ENCODE measurements around the gene INKA2. TPM values are rescaled to one million over a fixed set of nuclear protein-coding genes. Genes with fewer than 3 reads are reported as not detected.

Gene INKA2
- total RNA-seq (10 to 100 TPM in 4 of 7 donors, 1 to 10 TPM in 3; 2.9 to 22.2 (median 10.5) TPM), polyA plus RNA-seq (1 to 10 TPM; 2.3 to 4.1 TPM)
- long read RNA-seq, donor 1, full-length matches to known transcripts: 54 of 61 reads
- long read RNA-seq, donor 1, partial matches to known transcripts: 0 of 61 reads
- long read RNA-seq, donor 1, other reads (novel, unspliced or antisense): 7 of 61 reads
- long read RNA-seq, donor 2, full-length matches to known transcripts: 1 of 1 reads
- long read RNA-seq, donor 2, partial matches to known transcripts: 0 of 1 reads
- long read RNA-seq, donor 2, other reads (novel, unspliced or antisense): 0 of 1 reads
- long read RNA-seq, donor 3, full-length matches to known transcripts: 3 of 6 reads
- long read RNA-seq, donor 3, partial matches to known transcripts: 0 of 6 reads
- long read RNA-seq, donor 3, other reads (novel, unspliced or antisense): 3 of 6 reads

GRCh38 chr1:111739194-111739924, at the start of gene INKA2:
Gene INKA2 (minus strand): TSS chr1:111739395. CDS start chr1:111739242, 153 bp downstream.
- no peaks in the 10 kb centered on the region for H3K27me3 ChIP-seq
- peak within 1 kb of the TSS; percentile 65 to 79 for H3K27ac ChIP-seq
- 0 to 1% (median 0%) methylated on average over 57 to 59 of the region's 59 CpGs for WGBS, 3 donors
- H3K36me3 ChIP-seq: no peaks in the 10 kb centered on the region
- TF ChIP-seq EP300 (IDR thresholded peaks at IDR 0.05) (no peak), POLR2A (IDR thresholded peaks at IDR 0.05) (peak; percentile 47), CTCF (IDR thresholded peaks at IDR 0.05) (peak in 2 of 3 donors; percentile 10 to 21)
- peaks cover 13% of the 10 kb centered on the region for H3K4me1 ChIP-seq (ENCODE audit: insufficient read depth)
- intact Hi-C loops (cut with DNase I): loop anchor here in 2 of 4 donors (2.0 to 10.0 kb wide), 2 partner anchors 15 to 115 kb away; partner anchors contain the start of gene DDX20 (in 1 of the 2)
- peak; percentile 86 to 88 (median 87) for DNase-seq
- H3K9me3 ChIP-seq: no peaks in the 10 kb centered on the region
- H3K4me3 ChIP-seq: peak within 1 kb of the TSS; percentile 47

GRCh38 chr1:111786669-111787207, 47.5 kb upstream of the INKA2 start:
- H3K27ac ChIP-seq: no peak overlapping the region
- no peak for DNase-seq
- no peaks in the 10 kb centered on the region for H3K36me3 ChIP-seq
- TF ChIP-seq EP300 (IDR thresholded peaks at IDR 0.05) (no peak), POLR2A (IDR thresholded peaks at IDR 0.05) (no peak), CTCF (IDR thresholded peaks at IDR 0.05) (no peak)
- H3K4me3 ChIP-seq: no peak overlapping the region
- 46 to 59% (median 49%) methylated on average over 9 of the region's 9 CpGs for WGBS, 3 donors
- H3K9me3 ChIP-seq: no peaks in the 10 kb centered on the region
- no peaks in the 10 kb centered on the region for H3K27me3 ChIP-seq
- no peaks in the 10 kb centered on the region for H3K4me1 ChIP-seq (ENCODE audit: insufficient read depth)
- intact Hi-C loops (cut with DNase I): no loop called here

GRCh38 chr1:111784273-111784901, 45.2 kb upstream of the INKA2 start:
- no peaks in the 10 kb centered on the region for H3K9me3 ChIP-seq
- DNase-seq: no peak
- TF ChIP-seq POLR2A (IDR thresholded peaks at IDR 0.05) (no peak), CTCF (IDR thresholded peaks at IDR 0.05) (no peak), EP300 (IDR thresholded peaks at IDR 0.05) (no peak)
- no peak overlapping the region for H3K4me3 ChIP-seq
- intact Hi-C loops (cut with DNase I): no loop called here
- H3K36me3 ChIP-seq: no peaks in the 10 kb centered on the region
- no peaks in the 10 kb centered on the region for H3K4me1 ChIP-seq (ENCODE audit: insufficient read depth)
- H3K27me3 ChIP-seq: no peaks in the 10 kb centered on the region
- 66 to 77% (median 73%) methylated on average over 4 of the region's 4 CpGs for WGBS, 3 donors
- H3K27ac ChIP-seq: no peak overlapping the region

GRCh38 chr1:111779546-111779945, 40.4 kb upstream of the INKA2 start:
- Histone ChIP-seq H3K27ac (no peak overlapping the region), H3K9me3 (no peaks in the 10 kb centered on the region), H3K27me3 (no peaks in the 10 kb centered on the region), H3K4me3 (no peak overlapping the region), H3K36me3 (no peaks in the 10 kb centered on the region), H3K4me1 (ENCODE audit: insufficient read depth) (no peaks in the 10 kb centered on the region)
- WGBS, 3 donors: 84 to 87% (median 85%) methylated on average over 2 of the region's 2 CpGs
- intact Hi-C loops (cut with DNase I): loop anchor here in 1 of 4 donors (10.0 kb wide), 1 partner anchor 555 kb away; the partner anchor contains the start of gene CHI3L2
- no peak for DNase-seq
- TF ChIP-seq POLR2A (IDR thresholded peaks at IDR 0.05) (no peak), CTCF (IDR thresholded peaks at IDR 0.05) (no peak), EP300 (IDR thresholded peaks at IDR 0.05) (no peak)
